ENCODE results near the gene LRRC52. TPM values are rescaled to one million over a fixed set of nuclear protein-coding genes. Genes with fewer than 3 reads are reported as not detected.

Gene LRRC52
- total and polyA plus RNA-seq, 2 of the 8 experiments (the other 6 are each of a cell fraction or from before 2014, with no cell fraction given): 0.05 TPM; not detected in 1

GRCh38 chr1:165542647-165543046, 1.2 kb upstream of the LRRC52 start:
- H2BK12ac ChIP-seq (ENCODE audit: low read depth, low read length): no peak overlapping the region
- no peaks in the 10 kb centered on the region for H4K20me1 ChIP-seq (replicated peaks in 1 of 2; ENCODE audit: control insufficient read depth in 1 of 2, insufficient read depth in 2 of 2, low read length in 2 of 2)
- H2BK15ac ChIP-seq (ENCODE audit: low read length): no peak overlapping the region
- POLR2A ChIA-PET (ENCODE audit: partially characterized antibody): no interaction called here
- no peak for FAIRE-seq
- H2BK120ac ChIP-seq (replicated peaks; ENCODE audit: low read depth, low read length): no peak overlapping the region
- CTCF ChIA-PET (ENCODE audit: partially characterized antibody): interaction anchor here (0.7 to 1.8 kb wide), 6 partner anchors 10 to 173 kb away, joined by 3 to 4 read pairs (median 3); no protein-coding TSS in a partner anchor
- H2BK20ac ChIP-seq (ENCODE audit: low read length): no peak overlapping the region
- H3K4ac ChIP-seq (replicated peaks; ENCODE audit: insufficient read length, low read depth, low read length): no peak overlapping the region
- H3K4me1 ChIP-seq (replicated peaks in 1 of 4; ENCODE audit: control insufficient read depth in 3 of 4, insufficient read depth in 4 of 4, low read length in 3 of 4): peaks cover 4 to 10% (median 7%) of the 10 kb centered on the region in 4 experiments; a peak in 5 of 7 replicates
- no peak overlapping the region for H4K91ac ChIP-seq (replicated peaks; ENCODE audit: insufficient read length, low read length)
- no peak overlapping the region for H3K4me2 ChIP-seq (ENCODE audit: insufficient read depth in 1 of 2, low read depth in 2 of 2, low read length in 2 of 2)
- no peaks in the 10 kb centered on the region for H3K9me3 ChIP-seq (ENCODE audit: insufficient read depth in 2 of 2, low read depth in 1 of 2, low read length in 1 of 2)
- no peaks in the 10 kb centered on the region for H3K79me1 ChIP-seq (ENCODE audit: low read depth, low read length)
- 0% methylated on average over 1 of the region's 1 CpG; no CpG with 5 or more reads in 1 of the 2 experiments for WGBS, 2 experiments (ENCODE audit: extremely low coverage in 1 of 2, insufficient coverage in 1 of 2, insufficient read length in 1 of 2, insufficient replicate concordance in 2 of 2, low coverage in 1 of 2, low lambda C conversion rate in 2 of 2, missing lambda C conversion rate in 1 of 2)
- H4K8ac ChIP-seq (ENCODE audit: extremely low read depth, insufficient read depth, low read length): no peak overlapping the region
- peaks cover 0 to 12% (median 8%) of the 10 kb centered on the region in 4 experiments; a peak in 4 of 7 replicates for H3K27me3 ChIP-seq (replicated peaks in 1 of 4; ENCODE audit: control insufficient read depth in 3 of 4, extremely low read depth in 1 of 4, insufficient read depth in 3 of 4, low read length in 3 of 4)
- no peak overlapping the region for H2AFZ ChIP-seq (ENCODE audit: low read length)
- H3K4me3 ChIP-seq (ENCODE audit: extremely low read depth in 1 of 4, insufficient read depth in 2 of 4, low read depth in 3 of 4, low read length in 4 of 4): no peak overlapping the region
- H3K36me3 ChIP-seq (ENCODE audit: control insufficient read depth in 2 of 4, insufficient read depth in 4 of 4, low read length in 3 of 4): no peaks in the 10 kb centered on the region
- no peak for DNase-seq (ENCODE audit: low read depth in 1 of 2, low spot score in 2 of 2)
- H3K56ac ChIP-seq (replicated peaks; ENCODE audit: insufficient read length, low read depth, low read length): no peak overlapping the region
- no peaks in the 10 kb centered on the region for H3K79me2 ChIP-seq (ENCODE audit: control insufficient read depth in 1 of 2, insufficient read depth in 2 of 2, low read length in 2 of 2)
- TF ChIP-seq JUND (IDR thresholded peaks at IDR 0.05; ENCODE audit: low read length) (no peak), GTF2F1 (IDR thresholded peaks at IDR 0.05; ENCODE audit: borderline replicate concordance, low read depth, low read length) (no peak), TAF1 (IDR thresholded peaks at IDR 0.05; ENCODE audit: low read depth, low read length) (no peak), CBX8 (IDR thresholded peaks at IDR 0.05; ENCODE audit: borderline replicate concordance, low read depth, low read length) (no peak), CHD1 (IDR thresholded peaks at IDR 0.05; ENCODE audit: low read depth, low read length) (no peak), KDM4A (IDR thresholded peaks at IDR 0.05; ENCODE audit: low read depth, low read length, severe bottlenecking) (no peak), NRF1 (IDR thresholded peaks at IDR 0.05; ENCODE audit: low read depth, low read length) (no peak), EZH2 (IDR thresholded peaks at IDR 0.05; ENCODE audit: low read depth, low read length, severe bottlenecking) (no peak)
- H3K27ac ChIP-seq (ENCODE audit: low read depth, low read length): no peak overlapping the region
- no peak overlapping the region for H3K9ac ChIP-seq (replicated peaks in 1 of 4; ENCODE audit: extremely low read depth in 1 of 4, low read depth in 3 of 4, low read length in 3 of 4)
- H3K18ac ChIP-seq (ENCODE audit: extremely low read depth, low read length): no peak overlapping the region
- H2AK5ac ChIP-seq (ENCODE audit: low read depth, low read length): no peak overlapping the region
- H3K23ac ChIP-seq (ENCODE audit: insufficient read length): no peak overlapping the region
- H2BK5ac ChIP-seq (ENCODE audit: low read depth, low read length): no peak overlapping the region
- H3K14ac ChIP-seq (ENCODE audit: insufficient read length): no peak overlapping the region
- H3K23me2 ChIP-seq (ENCODE audit: low read depth, low read length): no peaks in the 10 kb centered on the region
- H4K5ac ChIP-seq (ENCODE audit: insufficient read length, low read depth, low read length): no peak overlapping the region
